OCI-LY1 (cell line): ENCODE data around the gene VPS52.

ENCODE experiments used
- EZH2 ChIP-seq: fragments of 200-600 bp; sonication (generic), shearing (Covaris generic); IDR thresholded peaks from 2 replicates; pipeline ENCODE4 v1.8.0; 2017; ENCODE audit warnings: borderline replicate concordance, mixed run types, mild to moderate bottlenecking, antibody characterized with exemption, low read length, moderate library complexity, mixed read lengths
- TF ChIP-seq, protein P1 (sequence below): fragments of 200-600 bp; sonication (generic), shearing (Covaris generic); IDR thresholded peaks from 2 replicates; pipeline ENCODE4 v1.5.1; 2017; ENCODE audit warnings: mild to moderate bottlenecking, antibody characterized with exemption, low read length, moderate library complexity, mixed read lengths

DNA sequence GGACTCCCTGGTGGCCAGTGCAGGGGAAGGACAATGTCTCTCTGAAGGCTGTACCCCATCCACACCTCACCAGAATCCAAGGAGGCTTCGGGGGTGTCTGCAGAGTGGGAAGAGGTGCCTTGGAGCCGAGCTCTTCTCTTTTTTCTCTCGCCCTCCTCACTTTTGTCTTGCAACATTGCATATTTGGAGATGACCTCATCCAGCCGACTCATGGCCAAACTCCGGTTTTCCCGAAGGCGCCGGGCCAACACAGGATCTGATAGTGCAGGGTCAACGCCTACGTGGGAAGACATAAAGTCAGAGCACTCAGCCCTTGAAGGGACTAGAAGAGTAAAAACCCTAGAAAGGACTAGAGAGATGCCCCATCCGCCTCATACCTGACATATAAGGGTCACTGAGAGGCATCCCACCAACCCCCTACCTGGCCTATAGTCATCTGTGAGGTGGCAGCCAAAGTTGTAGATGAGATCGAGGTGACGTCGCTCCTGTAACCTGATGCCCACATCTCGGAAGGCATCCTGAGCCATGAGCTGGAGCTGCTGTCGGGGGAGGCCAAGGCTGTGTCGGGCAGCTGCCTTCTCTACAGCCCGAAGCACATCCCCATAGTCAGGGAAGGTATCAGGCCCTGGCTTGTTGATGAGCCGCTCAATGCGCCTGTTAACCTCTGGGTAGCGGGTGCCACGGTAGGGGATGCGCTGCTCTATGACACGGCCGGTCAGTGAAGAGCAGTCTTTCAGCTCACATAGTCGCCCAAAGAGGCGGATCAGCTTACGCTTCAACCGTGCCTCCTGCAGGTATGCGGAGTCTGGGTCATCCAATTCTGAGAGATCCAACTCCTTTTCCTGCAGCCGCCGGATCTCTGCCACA is 48.9 kb upstream of the VPS52 start:
- TF ChIP-seq, protein P1, sequence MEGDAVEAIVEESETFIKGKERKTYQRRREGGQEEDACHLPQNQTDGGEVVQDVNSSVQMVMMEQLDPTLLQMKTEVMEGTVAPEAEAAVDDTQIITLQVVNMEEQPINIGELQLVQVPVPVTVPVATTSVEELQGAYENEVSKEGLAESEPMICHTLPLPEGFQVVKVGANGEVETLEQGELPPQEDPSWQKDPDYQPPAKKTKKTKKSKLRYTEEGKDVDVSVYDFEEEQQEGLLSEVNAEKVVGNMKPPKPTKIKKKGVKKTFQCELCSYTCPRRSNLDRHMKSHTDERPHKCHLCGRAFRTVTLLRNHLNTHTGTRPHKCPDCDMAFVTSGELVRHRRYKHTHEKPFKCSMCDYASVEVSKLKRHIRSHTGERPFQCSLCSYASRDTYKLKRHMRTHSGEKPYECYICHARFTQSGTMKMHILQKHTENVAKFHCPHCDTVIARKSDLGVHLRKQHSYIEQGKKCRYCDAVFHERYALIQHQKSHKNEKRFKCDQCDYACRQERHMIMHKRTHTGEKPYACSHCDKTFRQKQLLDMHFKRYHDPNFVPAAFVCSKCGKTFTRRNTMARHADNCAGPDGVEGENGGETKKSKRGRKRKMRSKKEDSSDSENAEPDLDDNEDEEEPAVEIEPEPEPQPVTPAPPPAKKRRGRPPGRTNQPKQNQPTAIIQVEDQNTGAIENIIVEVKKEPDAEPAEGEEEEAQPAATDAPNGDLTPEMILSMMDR = no peak
- TF ChIP-seq EZH2 = no peak
